T-helper 2 cell treated with Interferon-gamma antibody and Interleukin-4, amounts not matched to agents 5 μg/mL and 100 μg/mL, for 36 hours (primary cell): ENCODE measurements around the gene PARP8.

Source experiments
- DNase-seq: peaks from one replicate; pipeline ENCODE4 v3.0.0; 2021; ENCODE audit warnings: low spot score
- H3K27ac Mint-ChIP-seq: one replicate; pipeline ENCODE4 v1.8.0; 2021; ENCODE audit warnings: mild to moderate bottlenecking, mixed read lengths
- H3K27me3 Mint-ChIP-seq: one replicate; pipeline ENCODE4 v1.8.0; 2021; ENCODE audit warnings: low read depth, mixed read lengths
- H3K36me3 Mint-ChIP-seq: one replicate; pipeline ENCODE4 v1.8.0; 2021; ENCODE audit warnings: low read depth, mixed read lengths
- H3K4me1 Mint-ChIP-seq: one replicate; pipeline ENCODE4 v1.8.0; 2021; ENCODE audit warnings: low read depth, mixed read lengths
- H3K4me3 Mint-ChIP-seq: one replicate; pipeline ENCODE4 v1.8.0; 2022; ENCODE audit warnings: mild to moderate bottlenecking, moderate library complexity, mixed read lengths
- H3K9me3 Mint-ChIP-seq: one replicate; pipeline ENCODE4 v1.8.0; 2021; ENCODE audit warnings: mixed read lengths

PARP8 gene

DNA sequence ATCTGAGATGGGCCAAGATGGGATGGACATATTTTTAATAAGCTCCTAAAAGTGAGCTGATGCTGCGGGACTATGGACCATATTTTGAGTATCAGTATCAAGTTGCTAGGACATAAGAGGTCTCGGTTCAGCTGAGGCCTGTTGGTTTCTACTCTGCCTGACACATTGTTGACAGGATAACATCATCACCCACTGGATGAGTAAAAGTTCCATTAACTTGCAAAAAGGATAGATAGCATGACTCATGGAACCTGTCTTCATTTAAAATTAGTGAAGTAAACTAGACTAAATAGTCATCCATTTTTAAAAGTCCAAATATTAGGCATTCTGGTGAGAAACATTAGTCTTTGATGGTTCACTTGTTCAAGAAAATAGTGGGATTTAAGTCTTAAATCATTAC is 33.3 kb downstream of the PARP8 start:
- Mint-ChIP-seq H3K36me3 (peaks cover 32% of the 10 kb centered on the region), H3K27me3 (no peaks in the 10 kb centered on the region), H3K4me3 (no peak overlapping the region), H3K4me1 (peaks cover 33% of the 10 kb centered on the region), H3K27ac (no peak overlapping the region), H3K9me3 (peaks cover 3% of the 10 kb centered on the region)
- DNase-seq, result no peak

DNA sequence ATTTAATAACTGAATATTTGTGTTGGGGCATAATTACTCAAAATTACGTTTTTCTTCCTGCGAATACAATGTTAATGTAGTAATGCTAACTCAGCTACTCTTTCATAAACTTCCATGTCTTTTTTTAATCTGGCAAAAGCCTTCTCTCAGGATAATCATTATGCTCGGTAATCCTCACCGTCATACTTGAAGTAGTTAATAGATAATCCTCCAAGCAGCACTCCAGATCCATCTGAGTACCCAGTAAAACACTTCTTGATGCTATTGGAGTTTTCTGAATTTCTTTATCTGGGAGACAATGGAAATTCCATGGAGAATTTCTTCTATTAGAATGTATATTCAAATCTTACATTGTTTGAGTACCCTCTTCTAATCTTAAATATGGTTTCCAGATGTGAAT is 34.3 kb downstream of the PARP8 start:
- Mint-ChIP-seq H3K4me3 (no peak overlapping the region), H3K9me3 (peaks cover 3% of the 10 kb centered on the region), H3K27ac (no peak overlapping the region), H3K27me3 (no peaks in the 10 kb centered on the region), H3K4me1 (peaks cover 34% of the 10 kb centered on the region), H3K36me3 (peaks cover 33% of the 10 kb centered on the region)
- DNase-seq, result no peak

DNA sequence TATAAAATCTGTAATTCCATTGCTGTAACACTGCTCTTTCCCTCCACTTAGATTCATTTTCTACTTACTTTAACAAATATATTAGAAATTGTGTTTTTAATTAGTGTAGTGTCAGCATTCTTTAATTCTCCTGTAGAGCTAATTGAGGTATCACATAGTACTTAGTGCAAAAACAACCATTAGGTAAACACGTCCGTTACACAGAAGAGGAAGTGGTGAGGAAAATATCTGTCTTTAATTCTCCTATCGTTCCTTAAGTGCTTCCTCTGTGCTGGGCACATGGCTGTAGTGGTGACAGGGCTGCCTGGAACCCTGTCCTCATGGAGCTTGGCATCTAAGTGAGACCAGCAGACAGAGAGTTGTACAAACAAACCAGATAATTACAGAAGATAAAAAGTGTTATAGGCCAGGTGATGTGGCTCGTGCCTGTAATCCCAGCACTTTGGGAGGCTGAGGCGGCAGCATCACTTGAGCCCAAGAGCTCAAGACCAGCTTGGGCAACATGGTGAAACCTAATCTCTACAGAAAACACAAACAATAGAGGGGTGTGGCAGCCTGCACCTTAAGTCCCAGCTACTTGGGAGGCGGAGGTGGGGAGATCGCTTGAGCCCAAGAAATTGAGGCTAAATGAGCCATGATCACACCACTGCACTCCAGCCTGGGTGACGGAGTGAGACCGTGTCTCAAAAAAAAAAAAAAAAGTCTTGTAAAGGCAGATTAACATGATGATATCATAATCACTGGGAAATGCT is 36.4 kb downstream of the PARP8 start:
- Mint-ChIP-seq H3K4me1 (peaks cover 31% of the 10 kb centered on the region), H3K4me3 (no peak overlapping the region), H3K36me3 (peaks cover 32% of the 10 kb centered on the region), H3K27me3 (no peaks in the 10 kb centered on the region), H3K9me3 (peaks cover 3% of the 10 kb centered on the region), H3K27ac (no peak overlapping the region)
- no peak for DNase-seq

DNA sequence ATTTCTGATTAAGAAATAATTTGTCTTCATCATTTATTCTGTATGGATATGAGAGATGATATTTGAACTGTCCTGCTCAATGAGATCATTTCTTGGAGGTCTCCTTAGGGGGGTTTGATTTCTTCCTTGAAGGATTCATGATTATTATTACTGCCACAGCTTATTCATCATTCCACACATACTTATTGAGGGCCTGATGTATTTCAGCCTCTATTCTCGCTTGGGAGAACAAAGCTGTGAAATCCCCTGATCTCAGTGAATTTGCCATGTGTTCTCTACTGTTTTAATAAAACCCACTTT is 36.9 kb downstream of the PARP8 start:
- H3K4me3 Mint-ChIP-seq, result no peak overlapping the region
- H3K27me3 Mint-ChIP-seq, result no peaks in the 10 kb centered on the region

DNA sequence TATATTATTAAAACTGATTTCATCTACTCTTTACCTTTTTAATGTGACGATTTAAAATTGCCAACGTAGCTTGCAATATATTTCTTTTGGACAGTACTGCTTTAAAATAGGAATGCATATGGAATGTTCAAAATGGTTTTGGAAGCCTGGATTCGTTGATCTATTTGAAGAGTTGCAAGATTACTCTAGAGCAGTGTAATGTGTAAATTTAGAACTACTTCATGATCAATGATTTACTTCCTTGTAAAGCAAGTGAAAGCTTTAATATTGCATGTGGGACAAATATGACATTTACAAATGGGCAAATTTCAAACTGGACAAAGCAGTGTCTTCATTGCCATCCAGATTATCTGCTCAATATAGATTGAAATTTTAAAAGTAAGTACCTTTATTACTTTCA is 38.3 kb downstream of the PARP8 start:
- no peak for DNase-seq
- peaks cover 24% of the 10 kb centered on the region for H3K36me3 Mint-ChIP-seq
- H3K4me3 Mint-ChIP-seq, result no peak overlapping the region
- peaks cover 35% of the 10 kb centered on the region for H3K4me1 Mint-ChIP-seq
- no peak overlapping the region for H3K27ac Mint-ChIP-seq
- H3K9me3 Mint-ChIP-seq, result peaks cover 3% of the 10 kb centered on the region
- H3K27me3 Mint-ChIP-seq, result no peaks in the 10 kb centered on the region

More for the DNA sequence above, 36.9 kb downstream of the PARP8 start:
- Mint-ChIP-seq H3K4me1 (peaks cover 33% of the 10 kb centered on the region), H3K27ac (no peak overlapping the region), H3K36me3 (peaks cover 32% of the 10 kb centered on the region), H3K9me3 (peaks cover 3% of the 10 kb centered on the region)
- no peak for DNase-seq

DNA sequence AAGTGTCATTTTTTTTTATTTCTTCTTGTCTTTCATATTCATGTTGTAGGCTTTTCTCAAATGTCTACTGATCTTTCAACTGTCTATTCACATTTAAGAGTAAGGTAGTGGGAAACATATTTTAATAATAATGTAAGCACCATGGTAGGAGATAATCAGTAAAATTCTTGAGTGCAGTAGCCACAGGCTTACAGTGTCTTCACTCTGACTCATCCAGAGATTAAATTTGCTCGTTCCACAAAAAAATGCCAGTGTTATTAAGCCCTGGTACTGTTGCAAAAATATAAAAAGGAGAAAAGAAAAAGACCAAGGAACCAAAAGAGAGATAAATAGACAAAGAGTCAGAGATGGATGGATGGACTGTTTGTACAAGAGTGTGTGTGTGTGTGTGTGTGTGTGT is 43.0 kb downstream of the PARP8 start:
- no peak for DNase-seq
- H3K27me3 Mint-ChIP-seq, result no peaks in the 10 kb centered on the region
- H3K4me1 Mint-ChIP-seq, result peaks cover 42% of the 10 kb centered on the region
- H3K36me3 Mint-ChIP-seq, result peaks cover 7% of the 10 kb centered on the region
- no peaks in the 10 kb centered on the region for H3K9me3 Mint-ChIP-seq
- peak overlapping the region; percentile 71 for H3K27ac Mint-ChIP-seq
- peak overlapping the region; percentile 33 for H3K4me3 Mint-ChIP-seq

DNA sequence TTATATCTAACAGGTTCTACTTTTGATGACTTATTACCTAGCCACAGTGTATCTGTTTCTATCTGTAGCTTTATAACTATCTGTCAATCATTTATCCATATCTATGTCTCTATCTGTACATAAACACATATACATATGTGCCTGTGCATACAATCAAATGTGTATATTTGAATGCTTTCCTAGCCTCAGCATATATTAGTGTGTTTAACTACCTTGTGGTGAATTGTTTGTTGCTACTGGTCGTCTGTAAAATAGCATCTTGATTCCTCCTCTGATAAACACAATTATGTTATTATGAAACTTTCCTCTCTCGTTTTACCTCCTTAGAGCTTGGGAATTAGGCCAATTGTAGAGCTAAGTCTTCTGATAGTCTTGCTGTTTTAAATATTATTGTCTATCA is 44.4 kb downstream of the PARP8 start:
- Mint-ChIP-seq H3K4me1 (peaks cover 44% of the 10 kb centered on the region), H3K9me3 (no peaks in the 10 kb centered on the region), H3K27ac (peak overlapping the region; percentile 87), H3K27me3 (no peaks in the 10 kb centered on the region), H3K36me3 (peaks cover 9% of the 10 kb centered on the region), H3K4me3 (peak overlapping the region; percentile 81)
- no peak for DNase-seq

DNA sequence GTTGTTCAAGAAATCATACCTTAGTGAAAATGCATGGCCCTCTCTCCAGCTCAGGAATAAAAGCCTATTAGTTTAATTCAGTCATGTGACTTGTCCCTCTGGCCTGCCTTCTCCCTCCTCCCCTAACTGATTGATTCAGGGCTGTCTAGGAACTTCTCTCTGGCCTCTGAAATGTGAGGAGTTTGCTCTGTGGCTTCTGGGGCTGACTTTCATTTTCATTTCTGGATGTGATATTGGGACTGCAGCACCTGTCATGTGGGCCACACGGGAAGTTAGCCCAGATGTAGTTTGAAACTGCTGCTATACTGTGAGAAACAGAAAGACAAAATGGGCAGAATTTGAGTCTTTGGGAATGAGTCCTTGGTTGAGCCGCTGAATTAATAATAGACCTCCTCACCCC is 44.8 kb downstream of the PARP8 start:
- Mint-ChIP-seq H3K27me3 (no peaks in the 10 kb centered on the region), H3K4me3 (peak overlapping the region; percentile 81), H3K4me1 (peaks cover 44% of the 10 kb centered on the region), H3K36me3 (peaks cover 10% of the 10 kb centered on the region), H3K27ac (peak overlapping the region; percentile 87), H3K9me3 (no peaks in the 10 kb centered on the region)
- peak; percentile 67 for DNase-seq

DNA sequence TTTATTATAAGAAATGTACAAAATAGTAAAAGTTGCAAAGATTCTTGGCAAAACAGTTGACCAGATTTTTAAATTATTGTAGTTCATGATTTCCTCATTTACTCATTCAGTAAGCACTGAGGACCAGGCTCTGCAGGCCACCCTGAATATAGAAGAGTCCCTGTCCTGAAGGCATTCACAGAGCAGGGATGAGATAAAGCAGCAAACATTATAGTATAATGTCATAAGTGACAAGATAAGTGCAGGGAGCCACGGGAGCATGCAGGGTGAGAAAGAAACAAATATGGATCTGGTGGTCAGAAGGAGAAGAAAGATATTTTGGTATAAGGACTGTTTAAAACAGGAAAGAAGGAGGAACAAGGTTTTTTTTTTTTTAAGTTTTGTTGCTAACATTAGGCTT is 46.0 kb downstream of the PARP8 start:
- H3K4me3 Mint-ChIP-seq, result peak overlapping the region; percentile 16
- DNase-seq, result no peak
- peaks cover 48% of the 10 kb centered on the region for H3K4me1 Mint-ChIP-seq
- H3K27me3 Mint-ChIP-seq, result no peaks in the 10 kb centered on the region
- peak overlapping the region; percentile 29 for H3K27ac Mint-ChIP-seq
- no peaks in the 10 kb centered on the region for H3K9me3 Mint-ChIP-seq
- H3K36me3 Mint-ChIP-seq, result peaks cover 15% of the 10 kb centered on the region

DNA sequence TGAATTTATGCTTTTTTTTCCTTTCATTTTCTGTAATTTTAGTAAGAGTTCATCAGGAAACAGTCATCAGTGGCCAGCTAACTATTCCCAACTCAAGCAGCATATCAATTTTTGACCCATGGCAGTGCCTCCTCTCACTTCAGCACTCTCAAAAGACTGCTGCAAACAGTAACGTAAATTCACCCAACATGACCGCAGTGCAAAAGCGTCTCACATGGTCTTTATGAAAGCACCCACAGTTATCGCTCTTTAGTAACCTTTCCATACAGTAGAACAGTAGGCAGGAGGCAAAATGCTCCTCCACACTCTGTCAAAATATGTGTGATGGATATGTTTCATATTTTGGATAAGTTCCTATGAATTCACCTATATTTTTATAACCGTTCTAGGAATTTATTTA is 48.6 kb downstream of the PARP8 start:
- Mint-ChIP-seq H3K27me3 (no peaks in the 10 kb centered on the region), H3K36me3 (peaks cover 27% of the 10 kb centered on the region), H3K9me3 (no peaks in the 10 kb centered on the region), H3K4me3 (peak overlapping the region; percentile 35), H3K27ac (no peak overlapping the region), H3K4me1 (peaks cover 42% of the 10 kb centered on the region)
- no peak for DNase-seq

DNA sequence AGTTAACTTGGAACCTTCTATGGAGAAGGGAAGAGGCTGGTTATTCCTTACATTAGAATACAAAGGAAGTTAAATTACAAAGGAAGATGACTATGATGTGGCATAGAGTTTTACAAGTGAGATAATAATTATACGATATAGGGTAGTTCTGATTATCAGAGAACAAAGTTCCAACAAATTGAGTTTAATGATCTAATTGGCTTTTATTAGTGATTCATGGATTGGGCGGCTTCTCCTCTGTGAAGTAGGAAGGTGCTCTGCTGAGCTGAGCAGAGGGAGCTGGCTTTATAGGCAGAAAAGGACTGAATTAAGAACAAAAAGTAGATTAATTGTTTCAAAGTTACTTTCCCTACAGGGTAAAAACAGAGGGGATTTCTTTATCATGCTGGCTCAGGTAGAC is 49.7 kb downstream of the PARP8 start:
- H3K27me3 Mint-ChIP-seq, result no peaks in the 10 kb centered on the region
- no peak for DNase-seq
- H3K27ac Mint-ChIP-seq, result no peak overlapping the region
- peaks cover 39% of the 10 kb centered on the region for H3K4me1 Mint-ChIP-seq
- H3K4me3 Mint-ChIP-seq, result no peak overlapping the region
- peaks cover 29% of the 10 kb centered on the region for H3K36me3 Mint-ChIP-seq
- no peaks in the 10 kb centered on the region for H3K9me3 Mint-ChIP-seq

DNA sequence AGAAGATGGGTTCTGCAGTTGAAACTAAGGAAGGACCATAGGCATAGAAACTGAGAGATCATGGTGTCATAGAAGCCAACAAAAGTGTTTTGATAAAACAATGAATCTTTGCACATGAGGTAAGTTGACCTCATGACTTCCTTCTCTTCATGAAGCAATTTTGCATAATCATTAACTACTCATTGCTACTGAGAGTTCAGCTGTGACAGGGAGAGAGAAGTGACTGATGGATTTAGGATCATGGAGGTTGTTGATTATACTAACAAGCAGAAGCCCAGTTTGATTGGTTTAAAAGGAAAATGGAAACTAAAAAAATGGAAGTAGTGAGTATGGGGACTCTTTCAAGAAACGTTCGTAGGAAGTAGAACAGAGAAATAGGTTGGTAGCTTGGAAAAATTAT is 51.2 kb downstream of the PARP8 start:
- no peak overlapping the region for H3K4me3 Mint-ChIP-seq

DNA sequence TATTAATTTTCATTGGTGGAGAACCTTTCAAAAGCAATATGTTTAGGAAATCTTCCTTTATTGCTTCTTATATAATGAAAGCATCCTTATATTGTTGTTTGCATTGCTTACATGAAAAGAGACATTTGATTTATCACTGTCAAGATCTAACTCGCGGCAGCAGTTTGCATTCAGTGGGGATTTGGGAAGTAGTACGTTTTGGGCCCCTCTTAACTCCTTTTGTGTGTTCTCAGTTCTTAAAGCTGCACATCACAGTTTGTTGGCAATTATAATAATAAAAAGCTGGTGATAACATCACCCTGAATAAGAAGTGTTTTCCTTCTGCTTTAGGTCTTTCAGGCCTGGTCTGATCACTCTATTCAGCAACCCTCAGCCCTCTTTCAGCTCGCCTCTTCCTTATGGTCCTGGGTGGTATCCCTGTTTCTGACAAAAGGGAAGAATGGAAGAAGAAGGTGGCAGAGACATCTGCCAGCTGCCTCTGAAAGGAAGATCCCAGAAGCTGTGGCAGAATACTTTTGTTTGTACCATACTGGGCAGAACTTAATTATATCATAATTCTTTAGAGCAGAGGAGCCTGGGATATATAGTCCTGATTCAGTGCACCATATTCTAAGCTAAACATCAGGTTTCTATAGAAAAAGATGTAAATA is 53.7 kb downstream of the PARP8 start:
- Mint-ChIP-seq H3K36me3 (peaks cover 22% of the 10 kb centered on the region), H3K27me3 (no peaks in the 10 kb centered on the region), H3K4me1 (peaks cover 25% of the 10 kb centered on the region), H3K9me3 (no peaks in the 10 kb centered on the region), H3K27ac (no peak overlapping the region), H3K4me3 (no peak overlapping the region)
- DNase-seq, result no peak

More for the DNA sequence above, 51.2 kb downstream of the PARP8 start:
- Mint-ChIP-seq H3K27me3 (no peaks in the 10 kb centered on the region), H3K27ac (no peak overlapping the region), H3K4me1 (peaks cover 30% of the 10 kb centered on the region), H3K36me3 (peaks cover 28% of the 10 kb centered on the region), H3K9me3 (no peaks in the 10 kb centered on the region)
- no peak for DNase-seq

DNA sequence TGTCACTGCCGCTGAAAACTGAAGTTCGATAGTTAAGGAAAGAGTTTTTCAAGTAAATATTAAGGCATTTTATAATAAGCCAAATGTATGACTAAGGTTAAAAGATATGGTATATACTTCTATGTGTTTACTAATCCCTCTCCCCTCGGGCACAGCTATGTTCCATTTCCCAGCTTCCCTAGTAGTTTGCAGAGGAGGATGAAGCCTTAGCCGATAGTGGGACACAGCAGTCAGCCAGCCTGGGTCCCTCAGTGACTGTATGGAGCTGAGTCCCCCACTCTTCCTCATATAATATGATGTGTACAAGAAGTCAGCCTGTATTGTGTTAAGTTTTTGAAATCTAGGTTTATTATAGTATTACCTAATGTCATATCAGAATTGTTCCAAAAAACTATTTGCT is 55.8 kb downstream of the PARP8 start:
- H3K4me3 Mint-ChIP-seq, result no peak overlapping the region
- DNase-seq, result no peak

DNA sequence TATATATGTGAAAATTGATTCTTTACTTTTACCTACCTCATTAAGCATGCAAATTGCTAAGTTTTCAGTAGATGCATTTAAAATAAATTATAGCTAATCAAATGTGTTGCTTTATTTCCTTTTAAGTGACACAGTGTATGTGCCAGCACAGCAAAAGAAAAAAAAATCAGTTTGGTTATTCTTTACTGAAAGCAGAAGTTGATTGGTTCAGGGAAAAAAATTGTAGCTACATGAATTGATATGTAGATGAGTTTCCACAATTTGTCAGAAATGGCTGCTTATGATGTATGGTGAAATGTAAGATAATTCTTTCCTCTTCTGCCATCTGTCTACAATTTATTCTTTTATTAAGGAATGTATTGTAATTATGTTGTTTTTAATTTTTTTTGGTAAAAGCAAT is 57.8 kb downstream of the PARP8 start:
- Mint-ChIP-seq H3K9me3 (no peaks in the 10 kb centered on the region), H3K4me1 (peaks cover 32% of the 10 kb centered on the region), H3K27me3 (no peaks in the 10 kb centered on the region), H3K27ac (no peak overlapping the region), H3K36me3 (peaks cover 10% of the 10 kb centered on the region), H3K4me3 (no peak overlapping the region)
- DNase-seq, result no peak

More for the DNA sequence above, 55.8 kb downstream of the PARP8 start:
- no peaks in the 10 kb centered on the region for H3K9me3 Mint-ChIP-seq
- H3K36me3 Mint-ChIP-seq, result peaks cover 23% of the 10 kb centered on the region
- H3K4me1 Mint-ChIP-seq, result peaks cover 38% of the 10 kb centered on the region
- no peak overlapping the region for H3K27ac Mint-ChIP-seq
- H3K27me3 Mint-ChIP-seq, result no peaks in the 10 kb centered on the region
